HEK293 (cell line): Measurements from ENCODE around the gene TSSK3.

Source experiments
- MYNN ChIP-seq: fragments of 450-650 bp; formaldehyde crosslinking; IDR thresholded peaks from 2 replicates; pipeline ENCODE4 v1.5.1; 2016; ENCODE audit warnings: missing biosample characterization, missing genetic modification characterization, borderline replicate concordance
- OVOL3 ChIP-seq: fragments of 450-650 bp; formaldehyde crosslinking; IDR thresholded peaks from 2 replicates; pipeline ENCODE4 v1.5.1; 2016; ENCODE audit warnings: missing biosample characterization, missing genetic modification characterization
- RBAK ChIP-seq: fragments of 450-650 bp; formaldehyde crosslinking; IDR thresholded peaks from 2 replicates; pipeline ENCODE4 v1.5.1; 2016; ENCODE audit warnings: missing biosample characterization, missing genetic modification characterization
- ZNF121 ChIP-seq: fragments of 450-650 bp; formaldehyde crosslinking; IDR thresholded peaks from 2 replicates; pipeline ENCODE4 v1.5.1; 2016; ENCODE audit warnings: missing biosample characterization, missing genetic modification characterization
- ZNF2 ChIP-seq: fragments of 450-650 bp; formaldehyde crosslinking; IDR thresholded peaks from 2 replicates; pipeline ENCODE4 v1.5.1; 2016; ENCODE audit warnings: missing biosample characterization, missing genetic modification characterization
- ZNF521 ChIP-seq: fragments of 450-650 bp; formaldehyde crosslinking; IDR thresholded peaks from 2 replicates; pipeline ENCODE4 v1.5.1; 2017; ENCODE audit warnings: missing biosample characterization, mild to moderate bottlenecking, missing genetic modification characterization
- ZNF670 ChIP-seq: fragments of 450-650 bp; formaldehyde crosslinking; IDR thresholded peaks from 2 replicates; pipeline ENCODE4 v1.5.1; 2016; ENCODE audit warnings: missing biosample characterization, missing genetic modification characterization, low read depth
- ZNF768 ChIP-seq: fragments of 450-650 bp; formaldehyde crosslinking; IDR thresholded peaks from 2 replicates; pipeline ENCODE4 v1.5.1; 2018; ENCODE audit warnings: missing biosample characterization, mild to moderate bottlenecking, missing genetic modification characterization
- TF ChIP-seq, protein P1 (sequence below): fragments of 450-650 bp; formaldehyde crosslinking; IDR thresholded peaks from 2 replicates; pipeline ENCODE4 v1.5.1; 2016; ENCODE audit warnings: missing biosample characterization, missing genetic modification characterization

GRCh38 chr1:32341971-32342370 is 20.4 kb upstream of the TSSK3 start:
- TF ChIP-seq, protein P1, sequence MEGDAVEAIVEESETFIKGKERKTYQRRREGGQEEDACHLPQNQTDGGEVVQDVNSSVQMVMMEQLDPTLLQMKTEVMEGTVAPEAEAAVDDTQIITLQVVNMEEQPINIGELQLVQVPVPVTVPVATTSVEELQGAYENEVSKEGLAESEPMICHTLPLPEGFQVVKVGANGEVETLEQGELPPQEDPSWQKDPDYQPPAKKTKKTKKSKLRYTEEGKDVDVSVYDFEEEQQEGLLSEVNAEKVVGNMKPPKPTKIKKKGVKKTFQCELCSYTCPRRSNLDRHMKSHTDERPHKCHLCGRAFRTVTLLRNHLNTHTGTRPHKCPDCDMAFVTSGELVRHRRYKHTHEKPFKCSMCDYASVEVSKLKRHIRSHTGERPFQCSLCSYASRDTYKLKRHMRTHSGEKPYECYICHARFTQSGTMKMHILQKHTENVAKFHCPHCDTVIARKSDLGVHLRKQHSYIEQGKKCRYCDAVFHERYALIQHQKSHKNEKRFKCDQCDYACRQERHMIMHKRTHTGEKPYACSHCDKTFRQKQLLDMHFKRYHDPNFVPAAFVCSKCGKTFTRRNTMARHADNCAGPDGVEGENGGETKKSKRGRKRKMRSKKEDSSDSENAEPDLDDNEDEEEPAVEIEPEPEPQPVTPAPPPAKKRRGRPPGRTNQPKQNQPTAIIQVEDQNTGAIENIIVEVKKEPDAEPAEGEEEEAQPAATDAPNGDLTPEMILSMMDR (tag by site-specific recombination), result no peak
- no peak for TF ChIP-seq ZNF2 (tag by site-specific recombination)
- no peak for TF ChIP-seq MYNN
- TF ChIP-seq RBAK, result no peak
- no peak for TF ChIP-seq ZNF670 (tag by site-specific recombination)
- TF ChIP-seq ZNF768 (tag by site-specific recombination), result no peak
- no peak for TF ChIP-seq OVOL3
- no peak for TF ChIP-seq ZNF121 (tag by site-specific recombination)
- TF ChIP-seq ZNF521 (tag by site-specific recombination), result no peak
